HG02973 (cell line): ENCODE measurements around the gene ABHD15.

Experiments used
- ATAC-seq: cut with Tn5 transposase; IDR thresholded peaks from one replicate; pipeline ENCODE4 v1.9.1; 2021; ENCODE audit warnings: moderate library complexity; ENCODE audit not compliant: unreplicated experiment

The ABHD15 gene

DNA sequence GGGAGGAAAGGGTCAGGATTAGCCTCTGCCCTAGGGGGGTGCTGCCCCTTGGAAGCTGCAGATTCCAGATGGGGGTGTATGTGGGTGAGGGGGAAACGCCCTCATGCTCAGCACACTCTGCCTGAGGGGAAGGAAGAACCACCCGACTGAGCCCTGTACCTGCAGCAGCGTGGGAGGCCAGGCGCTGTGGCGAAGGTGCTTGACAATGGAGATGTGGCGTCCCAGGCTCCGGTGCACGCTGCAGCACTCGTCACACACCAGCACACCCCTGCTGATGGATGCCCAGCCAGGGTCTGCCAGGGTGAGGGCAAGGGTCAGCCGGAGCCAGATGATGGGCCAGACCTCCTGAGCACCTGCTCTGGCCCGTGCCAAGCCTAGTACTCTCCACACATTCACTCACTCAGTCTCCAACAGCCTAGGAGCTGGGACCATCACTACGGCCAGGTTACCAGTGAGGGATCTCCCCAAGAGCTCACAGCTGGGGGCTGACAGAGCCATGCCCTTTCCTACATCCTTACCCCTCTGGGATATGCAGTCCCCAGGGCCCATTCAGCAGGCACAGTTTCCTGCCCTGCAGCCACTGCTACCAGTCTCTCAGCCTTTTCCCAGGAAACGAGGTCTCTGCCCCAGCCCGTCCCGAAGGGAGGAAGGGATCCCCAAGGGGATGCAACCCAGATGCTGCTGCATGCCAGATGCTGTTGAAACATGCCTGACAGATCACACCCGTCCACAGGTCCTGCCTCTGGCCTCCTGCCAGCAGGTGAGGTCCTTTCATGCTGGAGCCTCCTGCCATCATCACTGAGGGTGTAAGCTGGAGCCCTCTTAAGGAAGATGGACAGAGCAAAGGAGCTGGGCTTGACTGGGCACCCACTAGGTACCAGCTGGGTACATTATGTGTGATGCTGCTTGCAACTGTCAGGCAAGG is 16.7 kb upstream of the ABHD15 start:
- no peak for ATAC-seq

DNA sequence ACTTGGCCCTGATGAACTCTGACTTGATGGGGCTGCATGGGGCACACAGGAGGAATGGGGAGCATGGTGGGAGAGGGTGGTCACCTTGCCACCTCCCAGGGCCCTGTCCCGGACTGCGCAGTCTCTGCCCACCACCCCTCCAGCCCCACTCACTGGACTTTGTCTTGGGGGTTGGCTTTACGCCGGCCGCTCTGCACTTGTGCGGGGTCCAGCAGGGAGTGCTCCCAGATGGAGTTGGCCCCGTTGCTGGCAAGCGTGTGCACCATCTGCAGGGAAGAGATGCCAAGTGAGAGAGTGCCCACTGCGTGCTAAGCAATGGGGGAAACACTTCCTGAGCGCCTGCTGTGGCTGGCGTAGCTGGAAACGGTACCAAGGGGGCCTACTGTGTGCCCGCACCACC is 15.9 kb upstream of the ABHD15 start:
- ATAC-seq, result no peak

GRCh38 chr17:29582254-29582765 is 15.5 kb upstream of the ABHD15 start:
- ATAC-seq, result no peak

DNA sequence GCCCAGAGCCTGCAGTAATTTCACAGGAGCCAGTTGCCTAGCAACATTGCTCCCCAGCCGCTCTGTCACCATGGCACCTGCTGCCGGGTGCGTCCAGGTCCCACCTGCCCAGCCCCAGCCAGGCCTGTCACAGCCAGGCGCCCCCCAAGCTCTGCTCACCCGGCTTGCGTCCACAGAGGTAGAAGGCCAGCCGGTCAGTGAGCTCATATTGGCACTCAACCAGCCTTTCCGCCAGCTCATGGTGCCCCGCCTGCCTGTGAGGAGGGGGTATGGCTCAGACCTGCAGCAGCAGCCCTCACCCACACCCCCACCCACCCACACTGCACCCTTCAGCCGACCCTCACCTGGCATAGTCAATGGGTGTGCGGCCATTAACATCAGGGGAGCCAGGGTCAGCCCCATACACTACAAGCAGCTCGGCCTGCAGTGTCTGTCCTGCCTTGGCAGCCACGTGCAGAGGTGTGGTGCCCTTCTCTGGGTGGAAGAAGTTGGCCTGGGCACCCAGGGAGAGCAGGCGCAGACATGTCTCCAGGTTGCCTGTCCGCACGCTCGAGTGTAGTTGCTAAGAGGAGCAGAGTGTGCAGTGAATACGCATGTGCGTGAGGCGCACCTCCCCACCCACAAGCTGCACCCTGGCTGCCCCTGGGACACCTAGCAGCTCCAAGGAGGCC is 14.9 kb upstream of the ABHD15 start:
- no peak for ATAC-seq

- ATAC-seq, result peak; percentile 60
These were observed 13.3 kb upstream of the ABHD15 start for GRCh38 chr17:29579866-29580771.

DNA sequence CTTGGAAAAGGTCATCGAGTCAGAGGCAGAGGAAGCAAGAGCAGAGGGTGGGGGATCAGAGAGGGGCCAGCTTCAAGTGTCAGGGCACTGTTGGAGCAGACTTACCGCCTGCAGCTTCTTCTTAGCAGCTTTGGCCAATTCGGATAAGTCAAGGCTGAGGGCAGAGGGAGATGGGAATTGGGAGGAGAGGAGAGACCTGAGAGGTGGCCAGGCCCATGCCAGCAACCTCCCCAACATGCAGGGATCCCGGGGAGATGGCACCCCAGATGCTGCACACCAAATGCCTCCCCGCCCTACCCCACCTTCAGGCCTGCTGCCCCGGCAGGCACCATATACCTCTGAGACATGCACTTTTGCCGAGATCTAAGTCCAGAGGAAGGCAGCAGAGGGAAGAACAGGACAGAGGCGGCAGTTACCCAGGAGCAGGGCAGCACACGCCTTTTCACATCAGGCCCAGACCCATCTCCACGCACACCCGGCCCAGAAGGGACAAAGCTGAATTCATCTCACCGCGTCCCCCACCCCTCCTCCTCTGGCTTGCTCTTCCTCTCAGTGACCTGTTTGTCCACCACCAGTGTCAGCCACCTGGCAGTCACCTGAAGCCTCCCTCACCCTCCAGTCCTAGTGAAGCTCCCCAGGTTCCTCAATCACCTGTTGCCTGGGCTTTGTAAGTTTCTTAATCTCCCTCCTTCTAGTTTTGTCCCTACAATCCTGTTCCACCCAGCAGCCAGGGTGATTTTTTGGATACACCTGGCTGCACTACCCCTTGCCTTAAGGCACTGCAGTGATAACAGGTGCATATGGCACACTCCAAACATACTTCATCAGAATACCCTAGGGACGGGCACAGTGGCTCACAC is 12.0 kb upstream of the ABHD15 start:
- ATAC-seq, result no peak

DNA sequence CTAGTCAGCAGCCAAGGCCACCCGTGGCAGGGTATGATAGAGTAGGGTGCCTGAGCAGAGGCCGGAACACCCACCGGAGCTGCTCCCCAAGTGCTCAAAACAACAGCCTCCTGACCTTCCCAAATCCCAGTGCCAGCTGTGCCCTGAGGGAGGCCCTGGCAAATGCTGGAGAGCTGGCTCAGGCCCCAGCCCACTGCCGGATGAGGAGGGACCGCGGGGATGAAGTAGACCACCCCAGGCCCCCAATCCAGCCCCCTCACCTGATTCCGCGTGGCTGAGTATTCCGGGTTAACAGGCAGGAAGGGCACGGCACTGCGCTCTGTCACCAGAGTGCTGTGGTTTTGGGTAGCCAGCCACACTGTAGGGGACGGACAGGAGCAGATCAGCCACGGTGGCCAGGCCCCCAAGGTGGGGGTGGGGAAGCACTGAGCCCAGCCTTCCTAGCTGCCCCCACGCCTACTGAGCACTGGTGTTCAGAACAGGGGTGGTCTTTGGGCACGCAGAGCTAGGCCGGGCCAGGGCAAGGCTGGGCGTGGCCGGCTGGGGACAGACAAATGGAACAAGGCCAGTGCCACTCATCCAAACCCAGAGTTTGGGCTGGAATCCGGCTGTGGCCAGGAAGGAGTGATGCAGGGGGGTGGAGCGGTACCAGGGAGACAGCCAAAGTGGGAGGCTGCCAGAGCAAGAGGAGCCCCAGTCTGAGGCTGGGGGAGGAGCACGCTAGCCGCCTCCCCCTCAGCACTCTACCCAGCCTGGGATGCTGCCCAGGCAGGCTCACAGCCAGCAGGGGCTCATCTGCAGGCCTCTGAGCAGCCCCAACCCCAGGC is 10.8 kb upstream of the ABHD15 start:
- ATAC-seq, result no peak

DNA sequence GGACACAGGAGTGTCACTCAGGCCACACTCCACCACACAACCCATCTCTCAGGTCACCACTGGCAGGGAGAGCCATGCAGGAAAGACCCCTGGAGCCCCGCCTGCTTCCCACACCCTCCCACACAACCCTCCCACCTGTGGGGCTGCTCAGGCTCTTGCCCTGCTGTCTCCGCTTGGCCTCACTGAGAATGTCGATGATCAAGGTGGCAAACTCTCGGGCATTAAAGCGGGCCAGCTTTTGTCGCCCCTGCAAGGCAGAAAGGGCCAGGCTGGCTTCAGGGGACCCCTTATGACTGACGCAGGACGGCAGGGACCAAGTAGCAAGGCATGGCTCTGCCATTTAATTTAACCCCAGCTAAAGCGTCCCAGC is 10.1 kb upstream of the ABHD15 start:
- ATAC-seq, result no peak

DNA sequence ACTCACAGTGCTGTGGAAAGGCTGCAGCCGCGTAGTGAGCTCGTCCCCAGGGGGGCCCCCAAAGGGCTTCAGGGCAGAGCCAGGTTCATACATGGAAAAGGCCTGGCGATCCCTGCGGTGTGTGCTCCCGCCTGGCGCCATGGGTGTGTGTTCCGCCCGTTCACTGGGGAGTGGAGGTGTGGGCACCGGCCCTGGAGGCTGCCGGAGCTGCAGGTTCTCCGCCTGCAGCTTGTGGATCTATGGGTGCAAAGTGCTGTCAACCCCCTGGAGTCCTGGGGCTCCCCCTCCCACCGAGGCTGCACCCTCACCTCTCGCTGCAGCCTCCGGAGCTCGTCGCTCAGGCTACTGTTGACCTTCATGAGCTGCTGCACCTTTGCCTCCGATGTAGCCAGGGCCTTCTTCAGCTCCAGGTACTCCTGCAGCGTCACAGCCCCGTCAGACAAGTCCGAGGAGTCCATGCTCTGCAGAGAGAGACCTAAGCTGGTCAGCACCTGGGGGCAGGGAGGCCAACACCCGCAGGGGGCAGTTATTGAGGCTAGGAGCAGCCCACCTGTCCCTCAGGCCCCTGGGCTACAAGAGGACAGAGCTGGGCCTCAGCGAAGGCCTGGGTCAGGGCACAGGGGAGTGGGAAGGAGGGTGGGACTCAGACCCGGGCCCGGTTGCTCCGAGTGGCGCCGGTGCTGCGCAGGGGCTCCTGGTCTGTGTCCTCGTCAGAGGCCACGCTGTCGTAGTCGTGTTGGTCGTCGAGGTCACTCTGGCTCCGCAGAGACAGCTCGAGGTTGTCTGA is 9.6 kb upstream of the ABHD15 start:
- ATAC-seq, result no peak

GRCh38 chr17:29575511-29576213 is 8.8 kb upstream of the ABHD15 start:
- ATAC-seq, result no peak

GRCh38 chr17:29574732-29575510 is 8.1 kb upstream of the ABHD15 start:
- ATAC-seq, result no peak

GRCh38 chr17:29573871-29574731 is 7.3 kb upstream of the ABHD15 start:
- no peak for ATAC-seq

DNA sequence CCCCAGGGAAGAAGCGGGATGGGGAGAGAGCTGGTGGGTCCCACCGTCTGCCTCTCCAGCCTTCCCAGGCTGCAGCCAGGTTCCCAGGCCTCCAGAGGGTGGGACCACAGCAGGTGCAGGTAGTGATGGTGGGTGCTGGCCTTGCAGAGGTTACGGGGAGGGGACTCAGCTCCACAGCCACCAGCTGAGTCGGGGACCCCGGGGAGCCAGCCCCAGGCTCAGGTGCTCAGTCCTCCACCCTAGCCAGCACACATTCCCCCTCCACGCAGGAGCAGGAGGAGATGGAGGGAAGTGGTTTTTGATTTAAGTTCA is 6.7 kb upstream of the ABHD15 start:
- no peak for ATAC-seq

DNA sequence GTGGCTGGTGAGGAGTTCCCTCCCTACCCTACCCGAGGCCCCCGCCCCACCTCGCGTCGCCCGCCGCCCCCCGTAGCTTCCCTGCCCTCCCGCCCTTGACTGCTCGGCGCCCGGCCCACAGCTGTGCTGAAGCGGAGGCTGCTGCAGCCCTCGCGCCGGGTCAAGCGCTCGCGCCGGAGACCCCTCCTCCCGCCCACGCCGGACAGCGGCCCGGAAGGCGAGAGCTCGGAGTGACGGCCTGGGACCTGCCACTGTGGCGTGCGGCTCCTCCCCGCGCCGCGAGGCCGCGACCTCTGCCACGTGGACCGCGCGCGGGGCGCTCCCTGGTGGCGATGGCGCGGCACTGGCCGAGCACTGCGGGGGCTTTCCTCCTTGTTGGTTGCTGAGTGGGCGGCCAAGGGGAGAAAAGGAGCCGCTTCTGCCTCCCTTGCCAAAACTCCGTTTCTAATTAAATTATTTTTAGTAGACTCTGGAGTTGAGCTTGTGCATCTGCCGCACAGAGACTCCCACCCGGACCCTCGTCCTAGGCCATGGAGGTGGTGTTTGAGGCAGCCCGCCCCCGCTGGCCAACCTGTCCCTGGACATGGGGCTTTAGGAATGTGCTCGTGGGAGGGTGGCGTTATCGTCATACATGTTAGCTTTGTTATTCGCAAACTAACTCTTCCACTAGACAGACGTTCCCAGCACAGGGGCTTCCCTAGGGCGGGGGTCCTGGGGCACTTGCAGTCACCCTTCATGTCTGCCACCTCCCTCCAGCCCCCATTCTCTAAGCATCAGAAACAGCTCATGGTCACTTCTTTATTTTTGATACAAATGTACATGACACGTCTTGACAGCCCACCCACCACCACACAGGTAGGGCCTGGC is 6.1 kb upstream of the ABHD15 start:
- no peak for ATAC-seq

DNA sequence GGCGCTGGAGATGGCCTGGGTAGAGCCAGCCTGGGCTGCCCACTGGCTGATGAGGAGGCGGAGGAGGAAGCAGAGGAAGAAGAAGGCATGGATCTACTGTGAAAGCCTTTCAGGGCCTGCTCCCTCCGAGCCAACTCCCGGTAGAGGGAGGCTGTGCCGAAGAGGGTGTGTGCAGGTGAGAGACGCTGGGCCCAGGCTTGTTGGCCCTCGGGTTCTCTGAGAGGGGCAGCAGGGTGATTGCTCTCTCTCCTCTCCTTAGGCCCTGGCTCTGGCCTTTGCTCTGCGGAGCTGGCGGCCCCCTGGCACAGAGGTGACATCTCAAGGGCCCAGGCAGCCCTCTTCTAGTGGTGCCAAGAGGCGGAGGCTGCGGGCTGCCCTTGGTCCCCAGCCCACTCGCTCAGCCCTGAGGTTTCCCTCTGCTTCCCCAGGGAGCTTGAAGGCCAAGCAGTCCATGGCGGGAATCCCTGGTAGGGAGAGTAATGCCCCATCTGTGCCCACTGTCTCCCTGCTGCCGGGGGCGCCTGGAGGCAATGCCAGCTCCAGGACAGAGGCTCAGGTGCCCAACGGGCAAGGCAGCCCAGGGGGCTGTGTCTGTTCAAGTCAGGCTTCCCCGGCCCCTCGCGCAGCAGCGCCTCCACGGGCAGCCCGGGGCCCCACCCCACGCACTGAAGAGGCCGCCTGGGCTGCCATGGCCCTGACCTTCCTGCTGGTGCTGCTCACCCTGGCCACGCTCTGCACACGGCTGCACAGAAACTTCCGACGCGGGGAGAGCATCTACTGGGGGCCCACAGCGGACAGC is 5.2 kb upstream of the ABHD15 start:
- ATAC-seq, result no peak
